DMS 273 (cell line): ENCODE results near the gene BMPR1B.
A peak's percentile ranks its signal among the peaks of the same experiment; 100 is the strongest.

Experiments used
- DNase-seq: peaks from one replicate; lab custom pipeline; 2025; ENCODE audit not compliant: unreplicated experiment; lab: John Stamatoyannopoulos, UW

Gene BMPR1B

DNA sequence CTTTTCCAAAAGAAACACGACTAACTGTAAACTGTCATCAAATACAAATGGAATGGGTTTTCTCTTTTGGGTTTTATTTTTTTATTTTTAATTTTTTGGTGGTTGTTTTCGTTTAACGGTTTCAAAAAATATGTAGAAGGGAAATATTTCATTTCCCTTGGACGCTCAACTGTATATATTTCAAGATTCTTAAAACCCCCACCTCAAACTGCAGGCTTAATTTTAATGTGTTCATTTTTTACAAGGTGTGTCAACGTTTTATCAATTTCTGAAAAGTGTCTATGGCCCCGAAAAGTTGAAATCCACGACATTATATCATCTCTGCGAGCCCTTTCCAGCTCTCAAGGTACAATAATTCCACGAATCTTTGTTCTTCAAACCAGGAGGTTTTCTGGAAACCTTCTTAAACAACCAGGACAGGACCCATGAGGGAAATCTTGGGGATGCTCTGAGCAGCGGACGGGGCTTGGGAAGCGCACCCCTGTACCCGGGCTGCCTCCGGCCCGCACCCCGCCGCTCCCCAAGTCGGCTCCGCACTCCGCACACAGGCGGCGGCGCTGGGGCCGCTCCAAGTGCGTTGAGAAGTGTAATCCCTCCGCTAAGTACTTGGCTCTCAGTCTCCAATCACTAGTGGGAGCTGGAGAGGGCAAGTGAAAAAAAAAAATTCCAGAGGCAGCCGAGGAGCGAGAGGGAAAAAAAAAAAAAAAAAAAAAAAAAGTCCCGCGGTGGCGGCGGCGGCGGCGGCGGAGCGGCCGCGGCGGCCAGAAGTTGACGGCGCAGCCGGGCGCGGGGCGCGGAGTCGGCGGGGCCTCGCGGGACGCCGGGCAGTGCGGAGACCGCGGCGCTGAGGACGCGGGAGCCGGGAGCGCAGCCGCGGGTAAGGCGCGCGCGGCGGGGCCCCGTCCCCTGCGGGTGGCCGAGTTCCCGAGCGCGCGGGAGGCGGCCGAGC is at the start of gene BMPR1B:
Gene BMPR1B (plus strand): TSS at position 764 of the 949 bp plus-strand sequence. CDS start 346,470 bp downstream, outside the sequence.
- peak; percentile 86 for DNase-seq

DNA sequence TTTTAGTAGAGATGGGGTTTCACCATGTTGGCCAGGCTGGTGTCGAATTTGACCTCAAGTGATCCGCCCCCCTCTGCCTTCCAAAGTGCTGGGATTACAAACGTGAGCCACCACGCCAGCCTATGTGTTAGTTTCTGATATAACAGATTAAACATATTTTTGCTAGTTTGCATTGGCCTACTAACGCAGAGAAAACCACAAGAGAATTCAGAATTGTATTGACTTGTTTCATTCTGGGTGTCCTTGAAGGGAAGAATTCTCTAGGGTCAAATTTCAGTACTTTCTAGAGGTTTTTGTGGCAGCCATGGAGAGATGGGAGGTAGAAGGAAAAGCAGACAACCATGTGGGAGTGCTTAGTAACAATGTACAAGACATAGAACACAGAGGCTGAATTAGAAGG is 46.1 kb upstream of the BMPR1B start:
- no peak for DNase-seq

DNA sequence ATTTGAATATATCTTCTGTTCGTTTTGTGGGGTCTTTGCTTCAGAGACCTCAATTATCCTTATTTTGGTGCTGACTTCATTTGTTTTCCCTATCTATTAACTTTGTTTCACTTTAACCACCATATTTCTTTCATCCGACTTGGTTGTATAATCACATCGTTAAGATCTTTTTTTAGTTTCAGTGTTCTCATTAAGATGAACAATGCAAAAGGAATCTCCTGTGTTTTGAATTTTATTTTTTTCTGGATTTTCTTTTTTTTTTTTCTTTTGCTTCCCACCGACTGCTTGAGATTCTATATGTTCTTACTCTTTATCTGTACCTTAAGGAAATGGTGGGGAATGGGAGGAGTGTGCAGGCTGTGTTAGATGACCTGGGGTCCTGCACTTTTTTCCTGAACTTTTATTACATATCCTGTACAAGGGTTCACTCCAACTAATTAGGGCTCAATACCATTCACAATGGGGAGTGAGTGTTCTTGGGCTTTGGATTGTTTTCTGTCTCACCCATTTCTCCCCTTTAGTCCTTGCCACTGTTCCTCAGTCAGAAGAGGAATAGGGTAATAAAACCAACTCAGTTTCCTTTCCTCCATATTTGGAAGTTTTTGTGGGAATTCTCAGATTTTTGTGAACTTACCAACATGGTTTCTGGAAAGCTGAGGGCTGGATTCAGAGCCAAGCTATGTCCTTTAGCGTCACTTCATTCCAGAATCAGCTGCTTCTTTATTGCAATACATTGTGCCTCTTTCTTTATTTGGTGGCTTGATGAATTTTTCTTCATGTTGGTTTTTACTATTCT is 43.2 kb upstream of the BMPR1B start:
- no peak for DNase-seq

DNA sequence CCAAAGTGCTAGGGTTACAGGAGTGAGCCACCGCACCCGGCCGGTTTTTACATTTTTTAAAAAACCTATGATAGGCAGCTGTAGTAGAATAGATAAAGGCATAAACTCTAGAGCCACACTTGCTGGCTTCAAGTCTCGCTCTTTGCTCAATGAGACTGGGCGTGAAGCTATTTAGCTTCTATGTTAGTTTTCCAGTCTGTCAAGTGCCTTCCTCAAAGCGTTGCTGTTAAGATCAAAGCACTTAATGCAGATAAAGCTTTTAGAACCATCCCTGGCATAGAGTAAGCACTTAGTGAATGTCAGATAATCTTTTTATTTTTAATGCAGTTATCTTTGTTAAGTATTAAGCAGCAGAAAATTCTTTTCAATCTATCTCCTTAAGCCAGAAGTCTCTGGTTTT is 42.0 kb upstream of the BMPR1B start:
- DNase-seq: no peak

DNA sequence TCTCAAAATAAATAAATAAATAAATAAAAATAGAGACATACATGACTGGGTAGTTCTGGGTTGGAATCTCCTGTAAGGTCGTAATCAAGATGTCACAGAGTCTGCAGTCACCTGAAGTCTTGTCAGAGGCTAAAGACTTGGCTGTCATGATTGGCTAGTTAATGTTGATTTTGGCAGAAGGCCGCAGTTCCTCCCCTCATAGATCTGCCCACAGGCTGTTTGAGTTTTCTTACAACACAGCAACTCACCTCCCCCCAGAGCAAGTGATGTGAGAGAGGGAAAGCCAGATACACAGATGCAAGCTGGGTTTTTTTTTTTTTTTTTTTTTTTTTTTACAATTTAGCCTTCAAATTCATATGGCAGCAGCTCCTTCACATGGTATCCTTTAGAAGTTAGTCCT is 36.4 kb upstream of the BMPR1B start:
- no peak for DNase-seq

DNA sequence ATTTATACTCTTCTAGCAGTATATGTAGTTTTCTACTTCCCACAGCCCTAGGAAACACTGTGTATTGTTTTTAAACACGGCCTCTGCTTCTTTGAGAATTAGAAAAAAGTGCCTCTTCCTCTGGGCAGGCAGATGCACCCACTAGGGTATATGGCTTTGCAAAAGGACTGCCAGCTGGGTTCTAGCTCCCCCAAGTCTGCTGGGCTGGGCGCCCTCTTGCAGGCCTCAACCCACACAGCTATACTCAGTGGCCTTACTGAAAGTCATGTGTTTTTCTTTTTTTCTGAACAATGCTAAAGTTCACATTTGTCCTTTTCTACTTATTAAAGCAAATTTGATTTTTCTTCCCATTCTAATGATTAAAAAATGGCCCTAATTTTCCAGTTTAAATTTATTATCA is 35.5 kb upstream of the BMPR1B start:
- DNase-seq: no peak

- DNase-seq: no peak
These were observed 35.0 kb upstream of the BMPR1B start for GRCh38 chr4:94722748-94723147.

DNA sequence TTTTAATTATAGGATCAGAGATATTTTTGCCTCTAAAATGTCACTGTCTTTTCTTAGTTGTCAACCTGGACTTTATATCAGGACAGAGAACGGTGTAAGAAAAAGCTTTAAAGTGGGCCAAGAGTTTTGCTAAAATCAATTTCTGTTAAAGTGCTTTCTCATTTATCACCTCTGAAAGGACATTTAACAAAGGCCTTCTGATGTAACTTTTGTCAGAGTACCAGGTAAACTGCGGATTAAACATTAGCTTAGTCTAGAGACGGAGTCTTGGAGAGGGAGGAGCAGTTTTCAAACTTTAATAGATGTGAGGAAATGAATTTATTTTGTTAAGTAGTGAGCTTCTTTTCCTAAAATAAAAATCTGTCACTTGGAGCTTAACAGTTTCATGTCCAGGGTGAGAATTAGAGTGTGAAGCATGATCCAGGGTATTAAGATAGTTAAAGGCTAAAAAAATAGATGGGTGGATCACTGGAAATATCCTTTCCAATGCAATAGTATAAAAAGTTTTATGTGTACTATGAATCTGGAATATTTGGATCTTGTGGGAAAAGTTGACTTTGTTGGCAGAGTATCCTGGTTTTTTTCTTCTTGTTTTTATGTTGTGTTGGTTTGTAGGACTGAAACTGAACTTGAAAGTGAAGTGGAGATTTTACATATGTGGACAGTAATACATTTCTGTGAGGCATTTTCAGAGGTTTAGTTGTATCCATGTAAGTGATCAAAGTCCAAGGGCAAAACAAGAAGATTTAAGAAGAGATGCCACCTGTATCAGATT is 33.6 kb upstream of the BMPR1B start:
- no peak for DNase-seq

GRCh38 chr4:94726524-94727123 is 31.1 kb upstream of the BMPR1B start:
- DNase-seq: no peak

- DNase-seq: no peak
These were observed 29.5 kb upstream of the BMPR1B start for GRCh38 chr4:94728056-94728766.

DNA sequence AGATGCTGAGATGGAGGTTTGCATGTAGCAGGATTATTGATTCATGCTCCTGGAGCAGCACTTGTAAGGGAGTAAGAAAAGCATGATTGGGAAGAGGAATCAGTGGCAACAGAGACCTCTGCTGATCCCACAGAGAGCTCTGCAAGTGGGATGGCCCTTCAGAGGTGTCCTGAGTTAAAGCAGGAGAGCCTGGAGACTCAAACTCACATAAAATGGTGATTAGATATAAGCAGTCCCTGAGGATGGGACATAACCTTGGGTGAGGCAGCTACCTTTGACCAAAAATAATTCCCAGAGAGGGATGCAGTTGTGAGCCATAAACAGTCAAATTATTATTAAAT is 25.4 kb upstream of the BMPR1B start:
- DNase-seq: no peak

- no peak for DNase-seq
These were observed 18.0 kb upstream of the BMPR1B start for GRCh38 chr4:94739741-94740140.

DNA sequence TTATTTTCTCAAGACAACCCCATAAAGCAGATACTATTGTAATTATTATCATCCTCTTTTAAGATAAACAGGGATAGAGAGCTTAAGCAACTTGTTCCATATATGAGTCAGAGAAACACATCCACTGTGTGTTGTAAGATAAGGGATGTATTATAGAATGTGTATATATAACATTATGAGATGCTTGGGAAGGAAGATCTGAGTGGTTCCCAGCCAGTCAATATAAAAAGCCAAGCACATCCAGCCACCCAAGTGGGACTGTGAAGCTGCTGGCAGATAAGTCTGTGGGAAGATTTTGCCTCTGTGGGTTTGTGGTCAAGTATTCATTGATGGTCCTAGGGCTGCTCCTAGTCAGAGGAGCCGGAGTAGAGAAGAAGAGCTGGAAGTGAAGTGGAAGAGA is 16.5 kb upstream of the BMPR1B start:
- DNase-seq: no peak

DNA sequence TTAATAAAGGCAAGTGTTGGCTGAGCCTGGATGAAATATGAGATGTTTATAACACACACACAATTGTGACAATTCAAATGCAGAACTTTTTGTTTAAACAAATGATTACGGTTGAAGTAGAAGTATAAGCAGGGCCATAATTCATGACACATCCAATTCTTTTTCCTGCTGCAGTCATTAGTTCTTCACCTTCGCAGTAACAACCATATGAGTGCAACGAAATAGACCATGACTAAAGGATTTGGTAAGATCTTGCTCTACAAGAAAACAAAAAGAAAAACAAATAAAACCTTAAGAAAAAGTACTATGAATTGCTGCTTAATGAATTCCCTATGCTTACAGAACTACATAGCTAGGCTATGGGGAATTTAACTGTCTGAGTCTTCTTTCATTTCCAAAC is 13.9 kb upstream of the BMPR1B start:
- DNase-seq: no peak

DNA sequence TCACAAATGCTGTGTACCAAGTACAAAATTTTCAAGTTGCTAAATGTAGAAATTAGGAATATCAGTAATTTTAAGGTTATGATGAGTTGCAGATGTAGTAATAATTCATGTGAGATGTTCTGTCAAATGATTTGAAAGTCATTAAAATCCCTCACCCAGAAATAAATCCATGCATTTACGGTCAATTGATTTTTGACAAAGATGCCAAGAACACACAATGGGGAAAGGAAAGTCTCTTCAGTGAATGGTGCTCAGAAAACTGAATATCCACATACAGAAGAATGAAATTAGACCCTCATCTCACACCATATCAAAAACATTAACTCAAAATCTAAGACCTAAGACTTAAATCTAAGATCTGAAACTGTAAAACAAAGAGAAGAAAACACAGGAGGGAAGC is 12.9 kb upstream of the BMPR1B start:
- no peak for DNase-seq

DNA sequence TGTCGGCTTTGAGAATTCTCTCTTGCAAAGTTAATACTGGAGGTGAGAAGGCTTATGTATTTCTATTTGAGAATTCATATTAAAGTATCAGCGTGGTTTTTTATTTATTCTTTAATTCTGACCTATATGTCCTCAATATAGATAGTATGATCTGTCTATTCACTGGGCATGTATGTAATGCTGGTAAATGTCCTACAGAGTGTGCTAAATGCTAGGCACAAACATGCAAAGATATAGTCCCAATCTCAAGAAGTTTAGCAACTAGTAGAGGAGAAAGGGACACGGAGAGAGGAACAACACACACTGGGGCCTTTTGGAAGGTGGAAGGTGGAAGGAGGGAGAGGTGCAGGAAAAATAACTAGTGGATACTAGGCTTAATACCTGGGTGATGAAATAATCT is 11.0 kb upstream of the BMPR1B start:
- no peak for DNase-seq

- peak; percentile 76 for DNase-seq
These were observed 465 bp downstream of the BMPR1B start for GRCh38 chr4:94758141-94758699.

DNA sequence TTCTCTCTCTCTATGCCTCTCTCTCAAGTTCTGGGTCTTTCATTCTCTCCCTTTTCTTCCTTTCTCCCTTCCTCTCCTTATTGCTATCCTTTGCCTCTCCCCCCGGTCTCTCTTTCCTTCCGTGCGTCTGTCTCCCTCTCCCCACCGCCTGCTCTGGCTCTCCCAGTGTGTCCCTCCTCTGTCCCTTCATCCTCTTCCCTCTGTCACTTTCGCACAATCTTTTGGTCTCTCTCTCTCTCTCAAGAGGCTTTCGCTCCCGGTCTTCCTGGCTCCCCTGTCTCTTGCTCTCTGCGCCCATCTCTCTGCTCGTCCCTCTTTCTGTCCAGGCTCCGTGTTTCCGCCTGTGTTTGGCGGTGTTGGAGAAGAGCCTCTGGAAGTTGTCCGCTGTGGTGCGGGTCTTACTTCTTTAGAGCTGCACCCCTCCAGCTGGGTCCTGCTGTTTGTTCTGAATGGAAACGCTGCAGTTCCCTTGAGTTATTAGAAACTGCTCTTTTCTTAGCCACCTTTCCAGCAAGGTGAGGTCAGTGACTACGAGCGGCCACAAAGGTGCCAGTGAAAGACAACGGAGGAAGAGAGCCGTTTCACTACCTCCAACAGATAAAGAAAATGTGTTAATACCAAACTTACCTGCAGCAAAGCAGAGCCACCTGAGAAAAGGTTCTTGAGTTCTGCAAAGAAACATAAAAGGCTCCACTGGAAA is 1.1 kb downstream of the BMPR1B start:
- DNase-seq: peak; percentile 72

- DNase-seq: peak; percentile 36
These were observed 2.0 kb downstream of the BMPR1B start for GRCh38 chr4:94759767-94760211.
